Stimulated activated CD4-positive, alpha-beta T cell treated with anti-CD3 and anti-CD28 coated beads, Interleukin-2, amount 100 ng/mL, for 24 hours (primary cell): ENCODE data around the gene CNTN1.

Experiments used
- DNase-seq, 2 donors: peaks; one replicate each; pipeline ENCODE4 v3.0.0-alpha.2; 2020

CNTN1 gene

GRCh38 chr12:40870981-40871380 is 178.7 kb downstream of the CNTN1 start:
- no peak for DNase-seq

- no peak for DNase-seq
Observed at GRCh38 chr12:40874868-40875267, 182.6 kb downstream of the CNTN1 start.

GRCh38 chr12:40889329-40889728 is 197.1 kb downstream of the CNTN1 start:
- DNase-seq = no peak

GRCh38 chr12:40892528-40892927 is 200.3 kb downstream of the CNTN1 start:
- DNase-seq = no peak

GRCh38 chr12:40898505-40898904 is 206.3 kb downstream of the CNTN1 start:
- no peak for DNase-seq

- no peak for DNase-seq
Observed at GRCh38 chr12:40903040-40903439, 210.8 kb downstream of the CNTN1 start.

- DNase-seq = no peak
Observed at GRCh38 chr12:40907115-40907527, 214.9 kb downstream of the CNTN1 start.

GRCh38 chr12:40911676-40912075 is 219.4 kb downstream of the CNTN1 start:
- DNase-seq = no peak

- no peak for DNase-seq
Observed at GRCh38 chr12:40915172-40915571, 222.9 kb downstream of the CNTN1 start.

- DNase-seq = no peak
Observed at GRCh38 chr12:40917561-40917960, 225.3 kb downstream of the CNTN1 start.

GRCh38 chr12:40921563-40922163 is 229.4 kb downstream of the CNTN1 start:
- DNase-seq = no peak

- no peak for DNase-seq
Observed at GRCh38 chr12:40937891-40938290, 245.7 kb downstream of the CNTN1 start.

GRCh38 chr12:40942326-40942725 is 250.1 kb downstream of the CNTN1 start:
- no peak for DNase-seq

GRCh38 chr12:40945772-40946171 is 253.5 kb downstream of the CNTN1 start:
- no peak for DNase-seq

- no peak for DNase-seq
Observed at GRCh38 chr12:40946612-40947194, 254.5 kb downstream of the CNTN1 start.

- DNase-seq = no peak
Observed at GRCh38 chr12:40947797-40948196, 255.6 kb downstream of the CNTN1 start.

- no peak for DNase-seq
Observed at GRCh38 chr12:40953076-40953475, 260.8 kb downstream of the CNTN1 start.

GRCh38 chr12:40957417-40957816 is 265.2 kb downstream of the CNTN1 start:
- no peak for DNase-seq

- no peak for DNase-seq
Observed at GRCh38 chr12:40959041-40959440, 266.8 kb downstream of the CNTN1 start.

GRCh38 chr12:40963751-40964150 is 271.5 kb downstream of the CNTN1 start:
- no peak for DNase-seq

GRCh38 chr12:40969796-40970195 is 277.6 kb downstream of the CNTN1 start:
- DNase-seq = no peak

- DNase-seq = no peak
Observed at GRCh38 chr12:40970320-40970907, 278.2 kb downstream of the CNTN1 start.

- DNase-seq = no peak
Observed at GRCh38 chr12:40971911-40972310, 279.7 kb downstream of the CNTN1 start.

GRCh38 chr12:40976546-40976945 is 284.3 kb downstream of the CNTN1 start:
- DNase-seq = no peak
